Measurements from ENCODE around the gene MEX3C. TPM values are rescaled to one million over a fixed set of nuclear protein-coding genes. Genes with fewer than 3 reads are reported as not detected.

MEX3C gene
- total RNA-seq, 1 donor from 2014 or later, result 88.9 TPM

DNA sequence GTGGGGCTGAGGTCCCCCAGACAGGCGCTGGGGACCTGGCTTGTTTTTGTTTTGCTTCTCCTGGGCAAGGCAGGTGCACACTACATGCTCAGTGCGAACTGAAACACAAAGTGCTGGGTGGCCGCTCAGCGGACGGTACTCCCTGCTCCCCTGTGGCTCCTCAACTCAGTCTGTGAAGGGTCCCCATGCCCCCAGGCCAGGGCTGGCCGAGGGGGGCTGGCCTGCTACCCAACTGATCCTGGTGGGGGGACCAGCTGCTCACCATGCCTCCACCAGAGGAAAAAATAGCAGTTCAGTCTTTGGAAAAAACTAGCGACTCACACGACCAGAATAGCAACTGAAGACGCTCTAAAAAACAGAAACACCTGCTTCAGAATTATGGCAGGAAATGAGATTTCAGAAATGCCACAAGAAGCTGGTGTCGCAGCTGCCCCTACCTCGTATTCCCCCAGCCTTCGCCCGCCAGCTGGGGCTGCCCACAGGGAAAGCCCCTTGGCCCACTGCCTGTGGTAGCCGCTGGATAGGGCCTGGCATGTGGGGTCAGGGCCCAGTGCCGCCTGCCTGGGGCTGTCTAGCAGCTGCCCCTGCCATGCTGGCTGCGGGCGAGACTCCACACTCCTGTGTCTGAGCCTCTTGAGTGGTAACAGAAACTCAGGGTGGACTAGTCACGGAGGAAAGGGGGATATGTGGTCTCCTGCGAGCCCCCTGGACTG lies 43.7 kb downstream of the MEX3C start:
- Mint-ChIP-seq H3K9me3 (peaks cover 5% of the 10 kb centered on the region), H3K4me1 (peaks cover 3% of the 10 kb centered on the region), H3K36me3 (peaks cover 5% of the 10 kb centered on the region), H3K27ac (no peak overlapping the region), H3K27me3 (ENCODE audit: low read depth) (no peaks in the 10 kb centered on the region), H3K4me3 (no peak overlapping the region)
- DNase-seq (ENCODE audit: low spot score in 2 of 2, unreplicated experiment in 2 of 2), result no peak
- no peak for TF ChIP-seq CTCF (IDR thresholded peaks at IDR 0.05; ENCODE audit: unreplicated experiment)

- no peak for DNase-seq (ENCODE audit: low spot score in 2 of 2, unreplicated experiment in 2 of 2)
- Mint-ChIP-seq H3K27me3 (ENCODE audit: low read depth) (no peaks in the 10 kb centered on the region), H3K27ac (no peak overlapping the region), H3K4me3 (no peak overlapping the region), H3K9me3 (peaks cover 5% of the 10 kb centered on the region), H3K36me3 (peaks cover 5% of the 10 kb centered on the region), H3K4me1 (peaks cover 3% of the 10 kb centered on the region)
- no peak for TF ChIP-seq CTCF (IDR thresholded peaks at IDR 0.05; ENCODE audit: unreplicated experiment)
These were observed 45.6 kb downstream of the MEX3C start for GRCh38 chr18:51151568-51152511.

DNA sequence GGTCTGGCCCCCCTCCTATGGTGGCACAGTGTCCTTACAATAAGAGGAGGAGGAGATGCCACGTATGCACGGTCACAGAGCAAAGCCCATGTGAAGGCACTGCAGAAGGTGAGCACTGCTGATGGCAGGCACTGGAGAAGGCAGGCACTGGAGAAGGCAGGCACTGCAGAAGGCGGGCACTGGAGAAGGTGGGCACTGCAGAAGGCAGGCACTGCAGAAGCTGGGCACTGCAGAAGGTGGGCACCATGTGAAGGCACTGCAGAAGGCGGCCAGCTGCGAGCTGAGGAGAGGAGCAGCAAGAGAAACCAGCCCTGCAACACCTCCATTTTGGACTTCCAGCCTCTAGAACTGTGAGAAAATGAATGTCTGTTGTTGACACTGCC lies 46.3 kb downstream of the MEX3C start:
- Mint-ChIP-seq H3K36me3 (peaks cover 5% of the 10 kb centered on the region), H3K27me3 (ENCODE audit: low read depth) (no peaks in the 10 kb centered on the region), H3K27ac (no peak overlapping the region), H3K9me3 (peaks cover 5% of the 10 kb centered on the region), H3K4me3 (no peak overlapping the region), H3K4me1 (peaks cover 3% of the 10 kb centered on the region)
- no peak for DNase-seq (ENCODE audit: low spot score in 2 of 2, unreplicated experiment in 2 of 2)
- no peak for TF ChIP-seq CTCF (IDR thresholded peaks at IDR 0.05; ENCODE audit: unreplicated experiment)

- DNase-seq (ENCODE audit: low spot score in 2 of 2, unreplicated experiment in 2 of 2), result no peak
- H3K27me3 Mint-ChIP-seq (ENCODE audit: low read depth), result no peaks in the 10 kb centered on the region
- TF ChIP-seq CTCF (IDR thresholded peaks at IDR 0.05; ENCODE audit: unreplicated experiment), result no peak
- peaks cover 5% of the 10 kb centered on the region for H3K9me3 Mint-ChIP-seq
- peaks cover 3% of the 10 kb centered on the region for H3K4me1 Mint-ChIP-seq
- H3K27ac Mint-ChIP-seq, result no peak overlapping the region
- H3K4me3 Mint-ChIP-seq, result no peak overlapping the region
- peaks cover 5% of the 10 kb centered on the region for H3K36me3 Mint-ChIP-seq
These were observed 47.3 kb downstream of the MEX3C start for GRCh38 chr18:51150113-51150700.

GRCh38 chr18:51149670-51150069 lies 47.8 kb downstream of the MEX3C start:
- no peak for DNase-seq (ENCODE audit: low spot score in 2 of 2, unreplicated experiment in 2 of 2)
- Mint-ChIP-seq H3K4me1 (peaks cover 3% of the 10 kb centered on the region), H3K4me3 (no peak overlapping the region), H3K36me3 (peaks cover 5% of the 10 kb centered on the region), H3K9me3 (peaks cover 5% of the 10 kb centered on the region), H3K27ac (no peak overlapping the region), H3K27me3 (ENCODE audit: low read depth) (no peaks in the 10 kb centered on the region)
- TF ChIP-seq CTCF (IDR thresholded peaks at IDR 0.05; ENCODE audit: unreplicated experiment), result no peak
